A549 (cell line): ENCODE results near the gene SH2D1B. TPM values are rescaled to one million over a fixed set of nuclear protein-coding genes. Genes with fewer than 3 reads are reported as not detected.

Experiments
- ATAC-seq, 2 experiments: fragments of 200-7000 bp in 1 of 2; fragments of >200 bp in 1 of 2; cut with Nextera tagmentation in 1 of 2; cut with Tn5 transposase in 1 of 2; 3 replicates each; pipeline versions ENCODE4 v1.8.0 to v1.9.1; 2018 to 2020; ENCODE audit warnings: mild to moderate bottlenecking in 1 of 2, moderate library complexity in 1 of 2
- CTCF ChIA-PET: fragments of 300-600 bp; sonication (Branson Sonifier 250); formaldehyde crosslinking; extraction: SDS; loops from one replicate; lab custom pipeline; 2021; ENCODE audit warnings: antibody characterized with exemption, inconsistent platforms; lab: Yijun Ruan, JAX
- POLR2A ChIA-PET: fragments of 350-600 bp; formaldehyde crosslinking; extraction: SDS; loops from one replicate; lab custom pipeline; 2021; ENCODE audit warnings: antibody characterized with exemption, inconsistent platforms; lab: Yijun Ruan, JAX
- DNase-seq, 2 experiments: peaks; one replicate each; pipeline versions ENCODE4 v3.0.0 to v3.0.0-alpha.2; 2011 to 2016; ENCODE audit warnings: low read depth in 1 of 2, low spot score in 1 of 2
- FAIRE-seq: peaks from 2 replicates; lab custom pipeline; 2011; peaks lifted over from hg19 to GRCh38; lab: Jason Lieb, UNC
- H3K27ac ChIP-seq, 2 experiments: fragments of >200 bp; sonication (Bioruptor Twin); formaldehyde crosslinking; 3 replicates each; pipeline ENCODE4 v1.5.1; 2016 to 2017
- H3K4me1 ChIP-seq: fragments of >200 bp; sonication (Bioruptor Twin); formaldehyde crosslinking; 3 replicates; pipeline ENCODE4 v1.6.1; 2016
- H3K4me2 ChIP-seq: fragments of >200 bp; sonication (Bioruptor Twin); formaldehyde crosslinking; 3 replicates; pipeline ENCODE4 v1.6.1; 2016
- H3K4me3 ChIP-seq: fragments of >200 bp; sonication (Bioruptor Twin); formaldehyde crosslinking; 3 replicates; pipeline ENCODE4 v1.5.1; 2016
- H3K9me3 ChIP-seq: fragments of >200 bp; sonication (Bioruptor Twin); formaldehyde crosslinking; 3 replicates; pipeline ENCODE4 v1.6.1; 2016
- BCL3 ChIP-seq: fragments of >200 bp; sonication (Bioruptor Twin); formaldehyde crosslinking; IDR thresholded peaks from 3 replicates; pipeline ENCODE4 v1.6.1; 2016
- CBX2 ChIP-seq: fragments of 200-600 bp; sonication (generic); IDR thresholded peaks from 2 replicates; pipeline ENCODE4 v1.6.1; 2016; ENCODE audit warnings: low read depth, mild to moderate bottlenecking, borderline replicate concordance
- FOSL2 ChIP-seq, 2 experiments: fragments of 450-650 bp in 1 of 2; fragments of >200 bp in 1 of 2; sonication (Bioruptor Twin) in 1 of 2; formaldehyde crosslinking; IDR thresholded peaks; 2 replicates each; pipeline versions ENCODE4 v1.5.0 to v1.6.1; 2016 to 2020; ENCODE audit warnings: mild to moderate bottlenecking in 1 of 2, moderate library complexity in 1 of 2
- GATA3 ChIP-seq: IDR thresholded peaks from 2 replicates; pipeline ENCODE4 v1.6.1; 2012; ENCODE audit warnings: borderline replicate concordance
- HDAC2 ChIP-seq: fragments of 200-600 bp; sonication (generic); IDR thresholded peaks from 2 replicates; pipeline ENCODE4 v1.6.1; 2016
- HOXB13 ChIP-seq: fragments of 250-450 bp; sonication (Bioruptor Pico); IDR thresholded peaks from 2 replicates; pipeline ENCODE4 v1.5.0; 2020; ENCODE audit warnings: low read depth, mild to moderate bottlenecking, moderate library complexity
- JUN ChIP-seq, 2 experiments: fragments of >200 bp; sonication (Bioruptor Twin); formaldehyde crosslinking; IDR thresholded peaks; 2 replicates in 1 of 2; 3 replicates in 1 of 2; pipeline ENCODE4 v1.6.1; 2016 to 2017
- KDM5A ChIP-seq: fragments of 200-600 bp; sonication (generic); IDR thresholded peaks from 2 replicates; pipeline ENCODE4 v1.6.1; 2016; ENCODE audit warnings: antibody characterized with exemption, mild to moderate bottlenecking
- MAX ChIP-seq: IDR thresholded peaks from 2 replicates; pipeline ENCODE4 v1.6.1; 2012
- NPAS2 ChIP-seq: fragments of 250-450 bp; sonication (Bioruptor Pico); IDR thresholded peaks from 2 replicates; pipeline ENCODE4 v1.8.0; 2022; ENCODE audit warnings: mild to moderate bottlenecking, moderate library complexity, borderline replicate concordance
- NR3C1 ChIP-seq: fragments of >200 bp; sonication (Bioruptor Twin); formaldehyde crosslinking; IDR thresholded peaks from 3 replicates; pipeline ENCODE4 v1.6.1; 2017
- PHF8 ChIP-seq: fragments of 200-600 bp; sonication (generic); IDR thresholded peaks from 2 replicates; pipeline ENCODE4 v1.6.1; 2016; ENCODE audit warnings: low read depth, mild to moderate bottlenecking, antibody characterized with exemption, moderate library complexity, borderline replicate concordance
- POLR2AphosphoS2 ChIP-seq: conservative IDR thresholded peaks from 2 replicates; pipeline ENCODE4 v1.6.1; 2012; ENCODE audit warnings: low read length, improper control_type of control experiment, inconsistent platforms
- RAD21 ChIP-seq, 2 experiments: fragments of >200 bp in 1 of 2; sonication (Bioruptor Twin) in 1 of 2; formaldehyde crosslinking in 1 of 2; IDR thresholded peaks in 1 of 2; conservative IDR thresholded peaks in 1 of 2; 2 replicates in 1 of 2; 3 replicates in 1 of 2; pipeline ENCODE4 v1.6.1; 2012 to 2018; ENCODE audit warnings: inconsistent platforms in 1 of 2
- SREBF2 ChIP-seq: fragments of 450-650 bp; IDR thresholded peaks from 2 replicates; pipeline ENCODE4 v1.6.1; 2014; ENCODE audit warnings: mild to moderate bottlenecking, moderate library complexity
- TP53 ChIP-seq: fragments of 250-450 bp; sonication (Bioruptor Pico); IDR thresholded peaks from 2 replicates; pipeline ENCODE4 v1.5.0; 2021; ENCODE audit warnings: mild to moderate bottlenecking, moderate library complexity
- USF2 ChIP-seq: fragments of 450-650 bp; IDR thresholded peaks from 2 replicates; pipeline ENCODE4 v1.6.1; 2014; ENCODE audit warnings: antibody characterized with exemption
- WGBS: methylation state at CpG from one replicate; pipeline ENCODE4 v1.1.6; 2017; ENCODE audit errors: missing lambda C conversion rate; 5-methylcytosine and 5-hydroxymethylcytosine counted together
- polyA plus RNA-seq, 4 experiments: library from polyadenylated mRNA; depleted of rRNA in 3 of 4; stranded (reverse); fragments of >200 nt; fragmentation: RNase III in 1 of 4; extraction: RNeasy Plus Mini Kit Qiagen cat#74134 plus additional on column Dnase treatment in 1 of 4; gene quantifications; 2 replicates in 3 of 4; 3 replicates in 1 of 4; pipeline ENCODE4 v1.2.3, GENCODE V29; 2011 to 2017
- TF ChIP-seq, protein P1 (sequence below): fragments of 250-450 bp; sonication (Bioruptor Pico); IDR thresholded peaks from 2 replicates; pipeline ENCODE4 v1.5.0; 2020; ENCODE audit warnings: low read depth, mild to moderate bottlenecking, moderate library complexity
- TF ChIP-seq, protein P2 (sequence below): IDR thresholded peaks from 2 replicates; pipeline ENCODE4 v1.6.1; 2012; ENCODE audit warnings: low read depth, borderline replicate concordance

Gene SH2D1B
- polyA plus RNA-seq, 2 of the 4 experiments (the other 2 are of a cell fraction): 0.04 TPM; not detected in 1

GRCh38 chr1:162389021-162389818, 22.7 kb downstream of the SH2D1B start:
- TF ChIP-seq JUN (IDR thresholded peaks at IDR 0.05): no peak
- TF ChIP-seq KDM5A: no peak
- TF ChIP-seq SREBF2: no peak
- no peak for TF ChIP-seq POLR2AphosphoS2
- TF ChIP-seq MAX: no peak
- TF ChIP-seq CBX2: no peak
- TF ChIP-seq TP53 (CRISPR knock-in tag): no peak
- TF ChIP-seq PHF8: no peak
- TF ChIP-seq NPAS2 (CRISPR knock-in tag): no peak
- TF ChIP-seq NR3C1: no peak
- no peak for TF ChIP-seq RAD21 (conservative IDR thresholded peaks at IDR 0.05 in 1 of 2, IDR thresholded peaks at IDR 0.05 in 1 of 2)
- TF ChIP-seq, all 56 proteins: peak for 0
- Histone ChIP-seq H3K9me3 (no peaks in the 10 kb centered on the region), H3K27ac (peak overlapping the region in 1 of 2 experiments; percentile 13; a peak in 1 of 6 replicates), H3K4me3 (no peak overlapping the region), H3K4me2 (no peak overlapping the region), H3K4me1 (no peaks in the 10 kb centered on the region)
- no peak for ATAC-seq
- ChIA-PET CTCF (interaction anchor here (1.2 to 5.9 kb wide), 3 partner anchors 7 to 335 kb away, joined by 3 to 35 read pairs (median 15); partner anchors contain the start of gene C1orf226), POLR2A (no interaction called here)
- DNase-seq: no peak
- 57% methylated on average over 11 of the region's 11 CpGs for WGBS
- FAIRE-seq: no peak

- no peak overlapping the region for H3K4me2 ChIP-seq
- DNase-seq: no peak
- 87% methylated on average over 5 of the region's 5 CpGs for WGBS
- FAIRE-seq: no peak
- no peaks in the 10 kb centered on the region for H3K4me1 ChIP-seq
- TF ChIP-seq KDM5A (no peak), HDAC2 (no peak), GATA3 (no peak), NPAS2 (CRISPR knock-in tag) (no peak), USF2 (no peak), POLR2AphosphoS2 (no peak), HOXB13 (CRISPR knock-in tag) (no peak), BCL3 (no peak), FOSL2 (IDR thresholded peaks at IDR 0.05) (no peak), FOSL2 (CRISPR knock-in tag; IDR thresholded peaks at IDR 0.05) (no peak), PHF8 (no peak)
- TF ChIP-seq, protein P1, sequence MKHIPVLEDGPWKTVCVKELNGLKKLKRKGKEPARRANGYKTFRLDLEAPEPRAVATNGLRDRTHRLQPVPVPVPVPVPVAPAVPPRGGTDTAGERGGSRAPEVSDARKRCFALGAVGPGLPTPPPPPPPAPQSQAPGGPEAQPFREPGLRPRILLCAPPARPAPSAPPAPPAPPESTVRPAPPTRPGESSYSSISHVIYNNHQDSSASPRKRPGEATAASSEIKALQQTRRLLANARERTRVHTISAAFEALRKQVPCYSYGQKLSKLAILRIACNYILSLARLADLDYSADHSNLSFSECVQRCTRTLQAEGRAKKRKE: no peak
- TF ChIP-seq, protein P2, sequence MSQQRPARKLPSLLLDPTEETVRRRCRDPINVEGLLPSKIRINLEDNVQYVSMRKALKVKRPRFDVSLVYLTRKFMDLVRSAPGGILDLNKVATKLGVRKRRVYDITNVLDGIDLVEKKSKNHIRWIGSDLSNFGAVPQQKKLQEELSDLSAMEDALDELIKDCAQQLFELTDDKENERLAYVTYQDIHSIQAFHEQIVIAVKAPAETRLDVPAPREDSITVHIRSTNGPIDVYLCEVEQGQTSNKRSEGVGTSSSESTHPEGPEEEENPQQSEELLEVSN: no peak
- peak overlapping the region in 1 of 2 experiments; percentile 13; a peak in 1 of 6 replicates for H3K27ac ChIP-seq
- CTCF ChIA-PET: interaction anchor here (3.1 to 5.9 kb wide), 2 partner anchors 7 to 332 kb away, joined by 15 to 35 read pairs; partner anchors contain the start of gene C1orf226
- no peaks in the 10 kb centered on the region for H3K9me3 ChIP-seq
- POLR2A ChIA-PET: no interaction called here
- ATAC-seq: no peak
- H3K4me3 ChIP-seq: no peak overlapping the region
Measured at GRCh38 chr1:162388615-162389014, 23.3 kb downstream of the SH2D1B start.
